GM19455 (cell line): ENCODE results near the gene PRR5L.

Experiments
- ATAC-seq: cut with Tn5 transposase; IDR thresholded peaks from one replicate; pipeline ENCODE4 v1.9.1; 2021; ENCODE audit not compliant: unreplicated experiment

PRR5L gene

GRCh38 chr11:36278531-36279282, 17.4 kb upstream of the PRR5L start:
- no peak for ATAC-seq

GRCh38 chr11:36280531-36280930, 15.6 kb upstream of the PRR5L start:
- ATAC-seq, result no peak

GRCh38 chr11:36281850-36282249, 14.2 kb upstream of the PRR5L start:
- no peak for ATAC-seq

GRCh38 chr11:36282926-36283325, 13.2 kb upstream of the PRR5L start:
- ATAC-seq, result no peak

GRCh38 chr11:36288442-36289225, 7.5 kb upstream of the PRR5L start:
- peak; percentile 10 for ATAC-seq

GRCh38 chr11:36289226-36289852, 6.7 kb upstream of the PRR5L start, which contains the start of gene COMMD9:
COMMD9 (minus strand) TSS chr11:36289424; CDS start chr11:36289412, 12 bp downstream.
- peak; percentile 99 for ATAC-seq

- no peak for ATAC-seq
These were observed 3.8 kb upstream of the PRR5L start for GRCh38 chr11:36292311-36292722.

GRCh38 chr11:36296884-36297543, 926 bp downstream of the PRR5L start:
- ATAC-seq, result no peak

GRCh38 chr11:36300650-36301049, 4.6 kb downstream of the PRR5L start:
- no peak for ATAC-seq

GRCh38 chr11:36304351-36304750, 8.3 kb downstream of the PRR5L start:
- ATAC-seq, result no peak

- ATAC-seq, result no peak
These were observed 9.0 kb downstream of the PRR5L start for GRCh38 chr11:36305047-36305446.

- ATAC-seq, result no peak
These were observed 10.8 kb downstream of the PRR5L start for GRCh38 chr11:36306888-36307287.

- no peak for ATAC-seq
These were observed 12.5 kb downstream of the PRR5L start for GRCh38 chr11:36308577-36308976.

GRCh38 chr11:36309779-36310178, 13.7 kb downstream of the PRR5L start:
- no peak for ATAC-seq

GRCh38 chr11:36311926-36312595, 16.0 kb downstream of the PRR5L start:
- ATAC-seq, result no peak

- ATAC-seq, result no peak
These were observed 16.8 kb downstream of the PRR5L start for GRCh38 chr11:36312611-36313472.

GRCh38 chr11:36313750-36314433, 17.8 kb downstream of the PRR5L start:
- no peak for ATAC-seq

GRCh38 chr11:36314434-36314767, 18.3 kb downstream of the PRR5L start:
- ATAC-seq, result no peak

- no peak for ATAC-seq
These were observed 20.0 kb downstream of the PRR5L start for GRCh38 chr11:36316049-36316448.
